ENCODE measurements around the gene SFMBT2.
"Not testable (repeated sequence)": the region's sequence is repeated elsewhere in the genome, so short reads cannot be mapped to it uniquely, and the experiment has no call there.

Gene SFMBT2

GRCh38 chr10:7231509-7232414, 179.1 kb downstream of the SFMBT2 start:
- no peak for DNase-seq (ENCODE audit: low read depth in 1 of 2, low spot score in 1 of 2)

- no peak for DNase-seq (ENCODE audit: low read depth in 1 of 2, low spot score in 1 of 2)
Observed at GRCh38 chr10:7230951-7231350, 179.9 kb downstream of the SFMBT2 start.

- no peak for DNase-seq (ENCODE audit: low read depth in 1 of 2, low spot score in 1 of 2)
Observed at GRCh38 chr10:7230036-7230435, 180.8 kb downstream of the SFMBT2 start.

- no peak for DNase-seq (ENCODE audit: low read depth in 1 of 2, low spot score in 1 of 2)
Observed at GRCh38 chr10:7225133-7225532, 185.7 kb downstream of the SFMBT2 start.

GRCh38 chr10:7218968-7219367, 191.9 kb downstream of the SFMBT2 start:
- DNase-seq (ENCODE audit: low read depth in 1 of 2, low spot score in 1 of 2), result no peak

GRCh38 chr10:7212696-7213095, 198.1 kb downstream of the SFMBT2 start:
- DNase-seq (ENCODE audit: low read depth in 1 of 2, low spot score in 1 of 2), result not testable (repeated sequence)

GRCh38 chr10:7211857-7212577, 198.8 kb downstream of the SFMBT2 start:
- DNase-seq (ENCODE audit: low read depth in 1 of 2, low spot score in 1 of 2), result no peak

GRCh38 chr10:7210516-7210915, 200.3 kb downstream of the SFMBT2 start:
- DNase-seq (ENCODE audit: low read depth in 1 of 2, low spot score in 1 of 2), result no peak

- no peak for DNase-seq (ENCODE audit: low read depth in 1 of 2, low spot score in 1 of 2)
Observed at GRCh38 chr10:7209458-7209857, 201.4 kb downstream of the SFMBT2 start.

- no peak for DNase-seq (ENCODE audit: low read depth in 1 of 2, low spot score in 1 of 2)
Observed at GRCh38 chr10:7206412-7207100, 204.3 kb downstream of the SFMBT2 start.

- no peak for DNase-seq (ENCODE audit: low read depth in 1 of 2, low spot score in 1 of 2)
Observed at GRCh38 chr10:7205656-7206055, 205.2 kb downstream of the SFMBT2 start.

GRCh38 chr10:7202793-7203355, 208.0 kb downstream of the SFMBT2 start:
- DNase-seq (ENCODE audit: low read depth in 1 of 2, low spot score in 1 of 2), result no peak

GRCh38 chr10:7199152-7199760, 211.6 kb downstream of the SFMBT2 start:
- DNase-seq (ENCODE audit: low read depth in 1 of 2, low spot score in 1 of 2), result no peak

- DNase-seq (ENCODE audit: low read depth in 1 of 2, low spot score in 1 of 2), result no peak
Observed at GRCh38 chr10:7196284-7196683, 214.6 kb downstream of the SFMBT2 start.

- DNase-seq (ENCODE audit: low read depth in 1 of 2, low spot score in 1 of 2), result no peak
Observed at GRCh38 chr10:7195118-7195517, 215.7 kb downstream of the SFMBT2 start.

GRCh38 chr10:7194571-7194970, 216.3 kb downstream of the SFMBT2 start:
- DNase-seq (ENCODE audit: low read depth in 1 of 2, low spot score in 1 of 2), result no peak

- no peak for DNase-seq (ENCODE audit: low read depth in 1 of 2, low spot score in 1 of 2)
Observed at GRCh38 chr10:7193369-7193768, 217.5 kb downstream of the SFMBT2 start.

- DNase-seq (ENCODE audit: low read depth in 1 of 2, low spot score in 1 of 2), result peak in 1 of 2 donors; percentile 19
Observed at GRCh38 chr10:7192831-7193361, 217.9 kb downstream of the SFMBT2 start.

GRCh38 chr10:7192061-7192460, 218.8 kb downstream of the SFMBT2 start:
- DNase-seq (ENCODE audit: low read depth in 1 of 2, low spot score in 1 of 2), result no peak

- not testable (repeated sequence) for DNase-seq (ENCODE audit: low read depth in 1 of 2, low spot score in 1 of 2)
Observed at GRCh38 chr10:7190772-7191171, 220.1 kb downstream of the SFMBT2 start.

GRCh38 chr10:7189909-7190308, 220.9 kb downstream of the SFMBT2 start:
- no peak for DNase-seq (ENCODE audit: low read depth in 1 of 2, low spot score in 1 of 2)
